Activated CD8-positive, alpha-beta memory T cell treated with anti-CD3 and anti-CD28 coated beads for 48 hours (primary cell): ENCODE data around the gene SPIN2A.
"Not testable (repeated sequence)": the region's sequence is repeated elsewhere in the genome, so short reads cannot be mapped to it uniquely, and the experiment has no call there.

Source experiments
- DNase-seq, 3 experiments: peaks; one replicate each; pipeline ENCODE4 v3.0.0-alpha.2; 2020; ENCODE audit warnings: low read depth in 2 of 3, low spot score in 2 of 3

Gene SPIN2A

GRCh38 chrX:57137073-57137472 is at the start of gene SPIN2A:
Gene SPIN2A, minus strand, starts transcription at chrX:57137397. Its CDS starts 800 bp downstream, at chrX:57136597.
- not testable (repeated sequence) for DNase-seq

DNA sequence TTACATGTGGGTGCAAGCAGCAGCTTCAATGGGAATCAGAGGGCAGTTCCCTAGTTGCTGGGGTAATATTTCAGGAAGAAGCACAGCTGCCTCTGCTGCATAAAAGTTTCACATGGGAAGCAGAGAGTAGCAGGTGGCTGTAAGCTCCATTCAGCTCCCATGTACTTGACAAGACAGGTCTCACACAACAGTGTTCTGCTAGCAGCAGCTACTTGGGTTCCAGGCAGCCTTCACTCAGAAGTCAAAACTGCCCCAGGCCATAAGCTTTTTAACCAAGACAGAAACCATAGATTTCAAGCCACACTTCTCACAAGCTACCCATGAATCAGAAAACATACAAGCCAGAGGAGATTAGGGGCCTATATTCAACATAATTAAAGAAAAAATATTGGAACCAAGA is 41.4 kb upstream of the SPIN2A start:
- no peak for DNase-seq

GRCh38 chrX:57177070-57177469 is 39.9 kb upstream of the SPIN2A start:
- no peak for DNase-seq

GRCh38 chrX:57172544-57172943 is 35.3 kb upstream of the SPIN2A start:
- DNase-seq = no peak

DNA sequence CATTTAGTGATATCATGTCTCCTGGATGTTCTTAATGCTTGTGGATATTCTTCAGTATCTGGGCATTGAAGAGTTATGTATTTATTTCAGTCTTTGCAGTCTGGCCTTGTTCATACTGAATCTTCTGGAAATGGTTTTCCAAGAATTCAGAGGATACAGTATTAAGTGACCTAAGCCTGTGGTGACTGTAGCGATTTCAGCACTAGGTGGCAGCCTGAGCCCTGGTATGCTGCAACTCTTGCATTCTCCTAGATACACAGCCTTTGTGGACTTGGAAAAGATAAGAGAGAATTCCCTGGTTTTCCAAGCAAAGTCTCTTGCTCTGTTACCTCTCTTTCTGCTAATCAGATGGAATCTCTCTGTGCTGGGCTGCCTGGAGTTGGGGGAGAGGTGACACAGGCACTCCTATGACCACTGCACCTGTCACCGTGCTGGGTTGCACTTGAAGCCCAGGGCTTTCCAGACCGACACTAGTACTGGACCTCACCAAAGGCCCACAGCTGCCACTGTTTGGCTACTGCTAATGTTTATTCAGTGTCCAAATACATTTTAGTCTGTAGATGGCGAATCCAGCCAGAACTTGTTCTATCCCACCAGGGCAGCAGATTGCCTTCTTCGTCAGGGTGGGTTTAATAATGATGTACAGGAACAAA is 19.3 kb upstream of the SPIN2A start:
- DNase-seq = no peak

DNA sequence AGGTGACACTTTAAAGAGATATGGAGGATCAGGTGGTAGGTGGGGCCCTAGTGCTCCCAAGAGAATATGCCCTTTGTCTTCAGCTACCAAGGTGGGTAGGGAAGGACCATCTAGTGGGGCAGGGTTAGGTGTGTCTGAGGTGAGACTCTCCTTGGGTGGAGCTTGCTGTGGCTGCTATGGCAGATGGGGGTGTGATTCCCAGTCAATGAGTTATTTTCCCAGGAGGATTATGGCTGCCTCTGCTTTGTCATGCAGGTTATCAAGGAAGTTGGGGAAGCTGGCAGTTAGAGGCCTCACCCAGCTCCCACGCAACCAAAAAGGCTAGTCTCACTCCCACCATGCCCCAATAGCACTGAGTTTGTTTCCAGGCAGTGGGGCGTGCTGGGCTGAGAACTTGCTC is 18.0 kb upstream of the SPIN2A start:
- DNase-seq = no peak

GRCh38 chrX:57152222-57152621 is 15.0 kb upstream of the SPIN2A start:
- not testable (repeated sequence) for DNase-seq

GRCh38 chrX:57138674-57139073 is 1.5 kb upstream of the SPIN2A start:
- DNase-seq = no peak

DNA sequence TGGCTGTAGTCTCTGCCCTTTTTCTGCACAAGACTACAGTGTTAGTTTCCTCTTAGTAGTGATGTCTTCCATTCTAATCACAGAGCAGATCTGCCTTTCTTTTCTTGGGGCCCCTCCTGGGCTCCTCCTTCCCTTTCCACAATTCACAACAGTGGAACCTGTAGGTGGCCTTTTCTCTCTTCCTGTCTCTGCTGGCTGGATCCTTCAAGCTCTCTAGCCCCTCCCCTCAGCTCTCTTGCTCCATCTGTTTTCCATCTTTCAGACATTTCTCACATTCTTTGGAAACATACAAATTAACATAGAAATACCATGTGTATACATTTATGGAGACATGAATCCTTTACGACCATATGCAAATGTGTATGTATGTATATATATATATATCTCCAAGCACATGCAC is 304 bp upstream of the SPIN2A start:
- DNase-seq = no peak

DNA sequence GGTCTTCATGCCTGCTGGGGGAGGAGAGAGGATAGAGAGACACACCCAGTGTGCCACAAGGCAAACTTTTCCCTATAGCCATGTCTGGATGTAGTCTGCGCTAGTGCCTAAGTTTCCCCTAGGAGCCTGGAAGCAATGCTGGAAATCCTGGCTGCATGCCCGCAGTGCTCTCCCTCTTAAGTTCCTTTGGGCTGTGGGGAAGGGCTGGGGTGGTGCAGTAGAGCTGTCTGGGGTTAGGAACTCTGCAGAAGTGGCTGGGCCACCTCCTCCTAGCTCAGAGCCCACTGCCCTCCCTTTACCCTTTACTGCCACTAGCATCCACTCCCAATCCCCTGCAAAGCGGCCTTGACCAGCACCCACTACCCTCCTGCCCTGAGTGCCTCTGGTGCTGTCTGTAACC is 608 bp downstream of the SPIN2A start:
- not testable (repeated sequence) for DNase-seq

- DNase-seq = no peak
These were observed 1.9 kb downstream of the SPIN2A start for GRCh38 chrX:57135287-57135686.

GRCh38 chrX:57134702-57135101 is 2.5 kb downstream of the SPIN2A start:
- DNase-seq = no peak

DNA sequence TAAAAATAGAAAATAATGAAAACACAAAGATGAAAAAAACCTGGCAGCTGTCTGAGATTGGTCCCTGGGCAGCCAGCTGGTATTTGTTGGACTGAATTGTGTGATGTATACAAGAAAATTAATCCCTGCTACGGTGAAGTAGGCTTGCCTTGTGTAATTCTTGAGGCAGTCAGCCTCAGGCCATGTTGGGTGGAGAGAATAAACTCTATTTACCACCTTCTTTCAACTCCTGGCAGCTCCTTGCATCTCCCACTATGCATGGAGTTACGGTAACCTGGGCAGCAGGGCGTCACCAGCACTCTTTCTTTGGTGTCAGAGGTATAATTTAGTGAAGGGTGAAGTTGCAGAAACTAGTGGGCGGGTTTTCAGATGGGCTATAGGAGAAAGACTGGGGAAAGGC is 3.5 kb downstream of the SPIN2A start:
- no peak for DNase-seq

DNA sequence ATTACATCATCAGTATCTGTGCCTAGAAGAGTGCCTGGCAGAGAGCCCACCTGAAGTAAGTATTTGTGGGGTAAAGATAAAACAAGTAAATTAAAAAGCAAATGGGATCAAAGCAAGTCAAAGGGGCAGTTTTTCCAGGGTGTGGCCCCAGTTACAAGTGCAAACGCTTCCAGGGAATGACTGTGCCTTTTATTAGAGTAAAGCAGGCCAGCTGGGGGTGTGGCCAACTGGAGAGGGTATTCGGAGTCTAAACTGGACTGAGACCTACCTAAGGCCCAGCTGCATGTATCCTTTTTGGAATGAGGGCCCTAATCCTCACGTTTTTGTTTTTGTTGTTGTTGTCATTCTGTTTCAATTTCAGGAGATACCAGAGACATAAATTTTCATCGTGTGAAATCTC is 3.9 kb downstream of the SPIN2A start:
- not testable (repeated sequence) for DNase-seq

DNA sequence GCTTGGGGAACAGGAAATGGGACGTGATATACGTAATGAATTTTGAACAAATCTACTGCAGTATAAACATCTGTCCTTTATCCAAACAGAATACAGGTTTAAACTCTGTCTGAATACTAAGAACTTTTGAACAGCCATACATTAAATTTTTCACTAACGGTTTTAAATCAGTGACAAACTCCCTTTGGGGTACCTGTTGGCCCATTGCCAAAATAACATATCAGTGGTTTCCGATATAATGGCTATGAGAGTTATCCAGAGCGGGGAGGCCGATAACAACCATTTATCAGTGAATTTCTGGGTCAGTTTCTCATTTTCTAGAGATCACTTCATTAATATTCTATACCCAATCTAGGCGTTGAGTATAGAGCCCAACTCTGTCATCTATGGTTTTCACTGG is 5.2 kb downstream of the SPIN2A start:
- no peak for DNase-seq

DNA sequence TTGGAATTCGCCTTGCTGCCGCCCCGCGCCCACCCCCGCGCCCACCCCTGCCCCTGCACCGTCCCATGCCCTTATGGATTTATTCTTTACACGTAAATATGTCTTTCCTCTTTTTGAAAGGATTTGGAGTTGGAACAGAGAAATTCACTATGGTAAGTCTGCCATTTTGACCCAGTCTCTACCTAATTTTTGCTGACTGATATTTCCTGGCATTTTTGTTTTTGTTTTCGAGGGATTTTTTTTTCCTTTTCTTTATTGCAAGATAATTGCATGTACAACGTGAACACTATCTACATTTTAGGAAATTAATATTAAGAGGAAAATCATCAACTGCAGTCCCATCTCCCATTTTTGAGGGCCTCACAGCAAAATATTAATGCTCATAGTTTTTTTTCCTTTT is 15.4 kb downstream of the SPIN2A start:
- no peak for DNase-seq

- peak; percentile 18 to 64 (median 44) for DNase-seq
These were observed 15.9 kb downstream of the SPIN2A start, which contains the start of gene SPIN2B for GRCh38 chrX:57121162-57121755. Gene SPIN2B, minus strand, starts transcription at chrX:57121548.

DNA sequence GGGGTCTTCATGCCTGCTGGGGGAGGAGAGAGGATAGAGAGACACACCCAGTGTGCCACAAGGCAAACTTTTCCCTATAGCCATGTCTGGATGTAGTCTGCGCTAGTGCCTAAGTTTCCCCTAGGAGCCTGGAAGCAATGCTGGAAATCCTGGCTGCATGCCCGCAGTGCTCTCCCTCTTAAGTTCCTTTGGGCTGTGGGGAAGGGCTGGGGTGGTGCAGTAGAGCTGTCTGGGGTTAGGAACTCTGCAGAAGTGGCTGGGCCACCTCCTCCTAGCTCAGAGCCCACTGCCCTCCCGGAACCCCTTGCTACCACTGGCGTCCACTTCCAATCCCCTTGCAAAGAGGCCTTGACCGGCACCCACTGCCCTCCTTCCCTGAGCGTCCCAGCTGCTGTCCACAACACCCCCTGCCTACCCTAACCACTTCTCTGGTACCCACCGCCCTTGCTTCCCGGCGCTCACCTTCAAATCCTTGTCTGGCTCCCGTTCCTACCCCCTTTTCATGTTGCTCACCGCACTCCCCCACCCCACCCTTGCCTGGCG is 16.5 kb downstream of the SPIN2A start:
- DNase-seq = not testable (repeated sequence)

DNA sequence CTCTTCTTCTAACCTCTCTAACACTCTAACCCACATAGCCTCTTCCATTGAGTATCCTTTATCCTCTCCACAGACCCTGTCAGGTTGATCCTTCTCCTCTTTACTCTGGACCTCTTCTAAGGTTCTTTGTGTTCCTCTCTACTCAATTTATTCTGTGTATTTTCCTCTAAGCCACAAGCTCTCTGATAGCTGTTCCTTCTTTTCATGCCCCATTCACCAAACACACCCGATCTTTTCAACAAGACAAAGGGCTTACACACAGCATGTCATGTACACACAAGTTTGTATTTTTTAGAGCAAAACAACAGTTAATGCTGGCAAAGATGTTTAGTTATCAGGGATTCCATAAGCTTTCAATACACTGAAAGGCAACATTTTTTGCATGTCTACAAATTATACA is 17.8 kb downstream of the SPIN2A start:
- no peak for DNase-seq

DNA sequence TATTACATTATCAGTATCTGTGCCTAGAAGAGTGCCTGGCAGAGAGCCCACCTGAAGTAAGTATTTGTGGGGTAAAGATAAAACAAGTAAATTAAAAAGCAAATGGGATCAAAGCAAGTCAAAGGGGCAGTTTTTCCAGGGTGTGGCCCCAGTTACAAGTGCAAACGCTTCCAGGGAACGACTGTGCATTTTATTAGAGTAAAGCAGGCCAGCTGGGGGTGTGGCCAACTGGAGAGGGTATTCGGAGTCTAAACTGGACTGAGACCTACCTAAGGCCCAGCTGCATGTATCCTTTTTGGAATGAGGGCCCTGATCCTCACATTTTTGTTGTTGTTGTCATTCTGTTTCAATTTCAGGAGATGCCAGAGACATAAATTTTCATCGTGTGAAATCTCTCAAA is 19.6 kb downstream of the SPIN2A start:
- DNase-seq = not testable (repeated sequence)

DNA sequence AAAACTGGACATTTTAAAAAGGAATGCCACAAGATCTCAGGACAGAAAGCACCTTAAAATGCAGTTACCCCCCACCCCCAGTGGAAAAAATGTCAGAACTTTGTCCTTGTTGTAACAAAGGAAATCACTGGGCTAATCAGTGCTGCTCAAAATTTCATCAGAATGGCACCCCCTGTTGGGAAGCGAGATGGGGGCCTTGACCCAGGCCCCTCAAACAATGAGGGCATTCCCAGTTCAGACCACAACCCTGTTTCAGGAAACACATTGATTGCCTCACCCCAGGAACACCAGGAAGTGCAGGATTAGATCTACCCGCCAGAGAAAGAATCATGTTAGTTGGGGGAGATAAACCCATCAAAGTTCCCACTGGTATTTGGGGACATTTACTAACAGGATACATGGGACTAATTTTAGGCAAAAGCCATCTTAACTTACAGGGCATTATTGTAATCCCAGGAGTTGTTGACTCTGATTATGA is 32.2 kb downstream of the SPIN2A start:
- DNase-seq = no peak

DNA sequence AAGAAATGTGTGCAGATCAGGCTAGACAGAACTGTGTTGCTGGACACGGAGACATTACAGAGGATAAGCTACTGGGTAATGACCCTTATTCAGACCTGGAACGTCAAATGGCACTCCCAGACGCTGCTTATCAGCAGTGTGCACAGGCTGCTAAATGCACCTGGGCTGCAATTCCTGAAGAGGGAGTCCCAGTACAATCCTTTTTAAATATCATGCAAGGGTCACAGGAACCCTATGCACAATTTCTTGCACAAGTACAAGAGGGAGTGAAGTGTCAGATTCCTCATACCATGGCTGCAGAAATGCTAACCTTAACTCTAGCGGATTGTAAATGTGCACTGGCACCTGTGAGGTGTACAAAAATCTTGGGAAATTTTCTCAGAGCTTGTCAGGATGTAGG is 32.8 kb downstream of the SPIN2A start:
- DNase-seq = no peak

- DNase-seq = no peak
These were observed 33.7 kb downstream of the SPIN2A start for GRCh38 chrX:57103489-57103888.
